ENCODE data around the gene SLAMF1. TPM values are rescaled to one million over a fixed set of nuclear protein-coding genes. Genes with fewer than 3 reads are reported as not detected.

The SLAMF1 gene
- total RNA-seq, 4 donors from 2014 or later = 0.57 to 5.0 (median 0.95) TPM

DNA sequence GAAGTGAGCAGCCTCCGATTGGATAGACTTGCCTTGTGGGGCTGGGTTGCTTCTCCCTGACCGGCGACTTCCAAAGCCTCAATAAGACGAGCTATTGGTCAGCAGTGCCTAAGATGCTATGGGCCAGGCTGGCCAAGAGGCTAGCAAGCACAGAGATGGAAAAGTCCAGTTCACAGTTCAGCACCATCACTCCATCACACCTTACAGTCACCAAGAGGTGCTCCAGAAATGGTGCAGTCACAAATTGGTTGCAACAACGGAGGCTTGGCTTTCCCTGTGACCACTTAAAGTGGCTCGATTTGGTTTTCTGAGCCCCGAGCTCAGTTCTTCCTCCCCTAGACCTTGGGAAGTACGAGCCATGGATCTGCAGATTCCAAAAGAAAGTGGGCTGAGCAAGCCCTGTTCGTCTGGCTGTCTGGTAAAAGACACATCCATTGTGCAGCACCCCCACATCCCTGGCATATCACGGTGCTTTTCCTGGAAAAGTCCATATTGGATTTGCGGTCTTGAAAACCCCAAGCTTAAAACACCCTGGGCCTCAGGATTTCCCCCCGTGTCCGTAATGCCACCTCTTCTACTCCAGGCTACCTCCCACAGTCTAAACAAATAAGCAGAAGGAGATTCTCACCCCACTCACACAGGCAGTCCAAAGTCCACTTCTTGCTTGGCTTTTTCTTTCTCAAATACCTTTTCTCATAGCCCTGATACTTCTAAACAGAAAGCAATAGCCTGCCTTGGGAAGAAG lies 1.3 kb downstream of the SLAMF1 start:
- DNase-seq (ENCODE audit: extremely low spot score) = peak; percentile 47
- intact Hi-C loops (cut with DNase I) = no loop called here
- H3K4me3 ChIP-seq = peak overlapping the region in 2 of 4 donors; percentile 0 to 23
- H3K4me1 ChIP-seq = no peaks in the 10 kb centered on the region
- no peak overlapping the region for H3K27ac ChIP-seq (replicated peaks in 1 of 4)
- no peaks in the 10 kb centered on the region for H3K9me3 ChIP-seq
- TF ChIP-seq POLR2AphosphoS5 (IDR thresholded peaks at IDR 0.05) = no peak
- TF ChIP-seq, protein P1, sequence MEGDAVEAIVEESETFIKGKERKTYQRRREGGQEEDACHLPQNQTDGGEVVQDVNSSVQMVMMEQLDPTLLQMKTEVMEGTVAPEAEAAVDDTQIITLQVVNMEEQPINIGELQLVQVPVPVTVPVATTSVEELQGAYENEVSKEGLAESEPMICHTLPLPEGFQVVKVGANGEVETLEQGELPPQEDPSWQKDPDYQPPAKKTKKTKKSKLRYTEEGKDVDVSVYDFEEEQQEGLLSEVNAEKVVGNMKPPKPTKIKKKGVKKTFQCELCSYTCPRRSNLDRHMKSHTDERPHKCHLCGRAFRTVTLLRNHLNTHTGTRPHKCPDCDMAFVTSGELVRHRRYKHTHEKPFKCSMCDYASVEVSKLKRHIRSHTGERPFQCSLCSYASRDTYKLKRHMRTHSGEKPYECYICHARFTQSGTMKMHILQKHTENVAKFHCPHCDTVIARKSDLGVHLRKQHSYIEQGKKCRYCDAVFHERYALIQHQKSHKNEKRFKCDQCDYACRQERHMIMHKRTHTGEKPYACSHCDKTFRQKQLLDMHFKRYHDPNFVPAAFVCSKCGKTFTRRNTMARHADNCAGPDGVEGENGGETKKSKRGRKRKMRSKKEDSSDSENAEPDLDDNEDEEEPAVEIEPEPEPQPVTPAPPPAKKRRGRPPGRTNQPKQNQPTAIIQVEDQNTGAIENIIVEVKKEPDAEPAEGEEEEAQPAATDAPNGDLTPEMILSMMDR (IDR thresholded peaks at IDR 0.05) = no peak
- TF ChIP-seq POLR2A (IDR thresholded peaks at IDR 0.05; ENCODE audit: low read depth) = no peak
- no peak for TF ChIP-seq EP300 (IDR thresholded peaks at IDR 0.05)
- no peaks in the 10 kb centered on the region for H3K36me3 ChIP-seq
- 79% methylated on average over 13 of the region's 13 CpGs for WGBS
- no peaks in the 10 kb centered on the region for H3K27me3 ChIP-seq

DNA sequence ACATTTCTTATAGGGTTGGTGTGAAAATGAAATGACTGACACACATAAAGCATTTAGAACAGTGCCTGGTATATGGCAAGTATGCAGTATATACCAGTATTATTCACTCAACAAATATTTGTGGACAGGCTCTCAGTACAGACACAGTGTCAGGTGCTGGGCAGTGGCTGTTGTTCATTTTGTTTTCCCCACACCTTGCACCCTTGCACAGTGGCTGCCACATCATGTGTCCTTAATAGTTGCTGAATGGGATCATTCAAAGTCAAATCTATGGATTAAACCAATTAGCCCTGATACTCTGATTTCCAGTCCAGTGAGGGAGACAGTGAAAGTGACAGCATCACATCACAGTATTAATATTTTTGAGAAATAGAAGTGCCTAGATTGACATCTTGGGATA lies 2.4 kb downstream of the SLAMF1 start:
- no peak overlapping the region for H3K4me3 ChIP-seq
- H3K27ac ChIP-seq (replicated peaks in 1 of 4) = no peak overlapping the region
- H3K27me3 ChIP-seq = no peaks in the 10 kb centered on the region
- peak; percentile 24 for DNase-seq (ENCODE audit: extremely low spot score)
- no peaks in the 10 kb centered on the region for H3K9me3 ChIP-seq
- TF ChIP-seq, protein P1 (IDR thresholded peaks at IDR 0.05) = no peak
- no peak for TF ChIP-seq POLR2A (IDR thresholded peaks at IDR 0.05; ENCODE audit: low read depth)
- TF ChIP-seq POLR2AphosphoS5 (IDR thresholded peaks at IDR 0.05) = no peak
- no peak for TF ChIP-seq EP300 (IDR thresholded peaks at IDR 0.05)
- H3K4me1 ChIP-seq = no peaks in the 10 kb centered on the region
- no peaks in the 10 kb centered on the region for H3K36me3 ChIP-seq
- intact Hi-C loops (cut with DNase I) = no loop called here

DNA sequence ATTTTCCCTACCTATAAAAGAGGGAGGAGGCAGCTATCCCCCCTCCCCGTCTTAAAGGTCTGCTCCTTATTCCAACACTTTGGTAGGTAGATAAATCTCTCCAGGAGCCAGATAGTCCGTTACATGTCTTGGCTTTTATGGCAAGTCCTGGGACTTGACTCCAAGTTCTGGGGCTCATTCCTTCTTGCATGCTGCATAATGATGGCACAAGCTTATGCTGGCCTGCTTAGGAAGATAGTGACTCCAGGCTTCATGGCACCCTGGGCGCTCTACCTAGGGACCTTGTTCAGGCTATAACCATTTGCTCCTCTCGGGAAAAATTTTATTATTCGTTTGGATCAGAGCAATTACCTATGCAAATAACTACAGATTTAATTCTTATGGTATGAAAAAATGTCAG lies 3.7 kb downstream of the SLAMF1 start:
- Histone ChIP-seq H3K9me3 (no peaks in the 10 kb centered on the region), H3K4me1 (no peaks in the 10 kb centered on the region), H3K4me3 (no peak overlapping the region), H3K36me3 (no peaks in the 10 kb centered on the region), H3K27me3 (peaks cover 0 to 3% (median 0%) of the 10 kb centered on the region in 4 donors), H3K27ac (replicated peaks in 1 of 4) (no peak overlapping the region)
- intact Hi-C loops (cut with DNase I) = no loop called here
- WGBS = 87% methylated on average over 5 of the region's 5 CpGs
- TF ChIP-seq EP300 (IDR thresholded peaks at IDR 0.05) (no peak), POLR2AphosphoS5 (IDR thresholded peaks at IDR 0.05) (no peak), POLR2A (IDR thresholded peaks at IDR 0.05; ENCODE audit: low read depth) (no peak)
- TF ChIP-seq, protein P1 (IDR thresholded peaks at IDR 0.05) = no peak
- DNase-seq (ENCODE audit: extremely low spot score) = peak; percentile 82

DNA sequence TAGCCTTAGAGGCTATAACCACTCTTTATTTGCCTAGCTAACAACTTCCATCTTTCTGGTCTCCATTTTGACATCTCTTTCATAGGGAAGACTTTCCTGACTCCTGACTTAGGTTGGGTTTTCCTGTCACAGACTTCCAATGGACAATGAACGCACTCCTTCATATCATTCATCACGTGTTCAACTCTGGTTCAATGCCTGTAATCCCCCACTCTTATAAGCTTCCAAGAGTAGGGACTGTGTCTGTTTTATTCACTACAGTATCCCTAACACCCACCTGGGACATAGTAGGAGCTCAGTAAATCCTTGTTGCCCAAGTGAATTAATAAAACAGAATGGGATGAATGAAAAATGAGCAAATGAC lies 4.6 kb downstream of the SLAMF1 start:
- H3K4me3 ChIP-seq = no peak overlapping the region
- H3K36me3 ChIP-seq = no peaks in the 10 kb centered on the region
- WGBS = 97% methylated on average over 2 of the region's 2 CpGs
- peaks cover 0 to 3% (median 0%) of the 10 kb centered on the region in 4 donors for H3K27me3 ChIP-seq
- TF ChIP-seq POLR2AphosphoS5 (IDR thresholded peaks at IDR 0.05) = no peak
- TF ChIP-seq, protein P1 (IDR thresholded peaks at IDR 0.05) = no peak
- TF ChIP-seq EP300 (IDR thresholded peaks at IDR 0.05) = no peak
- no peak for TF ChIP-seq POLR2A (IDR thresholded peaks at IDR 0.05; ENCODE audit: low read depth)
- intact Hi-C loops (cut with DNase I) = no loop called here
- no peaks in the 10 kb centered on the region for H3K9me3 ChIP-seq
- H3K27ac ChIP-seq (replicated peaks in 1 of 4) = no peak overlapping the region
- DNase-seq (ENCODE audit: extremely low spot score) = peak; percentile 4
- H3K4me1 ChIP-seq = no peaks in the 10 kb centered on the region
